HG02610 (cell line): ENCODE results near the gene CNIH2.
"Not testable (repeated sequence)": the region's sequence is repeated elsewhere in the genome, so short reads cannot be mapped to it uniquely, and the experiment has no call there.

Experiments used
- ATAC-seq: cut with Tn5 transposase; IDR thresholded peaks from one replicate; pipeline ENCODE4 v1.9.1; 2021; ENCODE audit warnings: mild to moderate bottlenecking, moderate library complexity; ENCODE audit not compliant: unreplicated experiment

CNIH2 gene

DNA sequence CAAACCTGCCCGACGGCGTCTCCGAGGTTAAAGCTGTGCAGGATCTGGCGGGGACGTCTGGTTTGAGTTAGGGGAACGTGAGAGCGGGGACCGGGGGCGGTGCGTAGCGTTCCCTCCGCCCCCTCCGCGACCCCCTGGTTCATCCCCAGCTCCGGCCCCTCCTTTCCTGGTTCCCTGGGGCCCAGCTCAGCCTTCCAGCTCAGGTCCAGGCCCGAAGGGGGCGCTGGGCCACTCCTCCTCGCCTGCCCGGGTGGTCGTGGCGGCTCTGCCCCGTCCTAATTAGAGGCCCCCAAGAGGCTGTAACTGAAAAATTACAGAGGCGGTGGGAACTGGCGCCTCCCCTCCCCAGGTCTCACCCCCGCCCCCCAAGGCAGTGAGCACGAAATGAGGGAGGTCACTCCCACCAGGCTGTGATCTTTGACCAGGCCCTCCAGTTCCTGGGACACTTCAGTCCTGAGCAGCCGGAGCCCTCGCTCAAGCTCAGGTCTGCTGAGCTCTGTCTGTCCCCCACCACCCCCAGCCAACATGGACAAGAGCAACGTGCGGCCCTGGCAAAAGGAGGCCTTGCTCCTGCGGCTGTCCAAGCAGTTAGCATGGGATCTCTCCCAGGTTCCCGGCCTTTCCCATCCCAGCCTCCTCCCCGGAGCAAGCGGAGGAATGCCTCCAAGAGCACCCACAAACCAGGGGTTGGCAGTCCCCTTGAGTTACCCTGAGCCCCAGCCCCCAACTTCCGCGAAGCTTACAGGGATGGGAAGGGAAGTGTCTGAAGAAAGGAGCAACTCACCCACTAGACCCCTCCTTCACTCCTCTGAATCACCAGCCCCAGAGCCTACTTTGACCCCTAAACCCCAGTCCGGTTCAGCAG, 35.6 kb downstream of the CNIH2 start:
- no peak for ATAC-seq

DNA sequence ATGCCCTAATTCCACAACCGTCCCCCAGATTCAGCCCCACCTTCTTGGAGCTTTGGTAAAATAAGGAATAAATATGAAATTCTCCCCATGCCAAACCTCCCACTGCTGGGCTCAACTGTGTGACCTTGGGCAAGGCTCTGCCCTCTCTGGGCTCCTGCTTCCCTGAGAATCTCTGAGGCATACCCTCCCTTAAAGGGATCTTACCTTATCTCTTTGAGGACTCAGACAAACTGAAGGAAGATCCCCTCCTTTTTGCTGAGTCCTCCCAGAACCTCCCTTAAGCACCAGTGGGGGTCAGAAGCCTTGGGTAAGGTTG, 36.2 kb downstream of the CNIH2 start:
- no peak for ATAC-seq

DNA sequence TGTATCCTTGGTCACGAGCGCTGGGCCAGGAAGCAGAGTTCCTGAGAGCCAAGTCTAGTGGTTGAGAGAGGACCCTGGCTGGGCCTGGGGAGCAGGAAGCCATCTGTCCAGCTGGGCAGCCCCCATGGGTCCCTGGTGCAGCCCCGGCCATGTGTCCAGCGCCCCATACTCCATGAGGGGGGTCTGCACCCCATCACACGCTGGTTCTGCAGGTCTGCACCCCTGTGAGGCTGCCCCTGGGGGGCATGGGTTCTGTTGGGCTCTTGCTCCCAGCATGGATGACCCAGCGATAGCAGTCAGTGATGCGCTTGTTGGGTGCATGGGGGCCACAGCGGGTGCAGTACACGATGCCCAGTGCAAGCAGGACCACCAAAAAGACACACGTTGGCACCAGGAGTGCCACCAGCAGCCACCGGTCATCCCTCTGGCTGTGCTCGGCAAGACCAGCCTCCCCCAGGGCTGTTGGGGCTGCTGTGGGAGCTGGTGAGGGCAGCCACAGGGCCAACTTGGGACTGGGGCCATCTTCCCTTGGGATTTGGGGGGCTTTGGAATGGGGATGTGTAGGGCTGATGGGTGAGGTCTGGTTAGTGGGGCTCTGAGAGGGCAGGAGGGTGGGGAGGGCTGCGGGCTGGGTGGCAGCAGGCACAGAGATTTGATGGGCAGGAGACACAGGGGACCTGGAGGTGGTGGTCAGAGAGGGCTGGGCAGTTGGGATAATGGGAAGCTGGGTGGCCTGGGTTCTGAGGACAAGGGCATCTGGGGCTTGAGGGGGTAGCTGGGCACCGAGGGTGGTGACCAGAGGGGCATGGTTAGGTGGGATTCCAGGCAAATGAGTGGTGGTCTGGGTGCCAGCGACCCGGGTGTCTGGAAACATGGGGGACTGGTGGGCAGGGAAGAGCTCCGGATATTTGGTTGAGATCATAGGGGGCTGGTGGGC, 36.9 kb downstream of the CNIH2 start:
- ATAC-seq = no peak

DNA sequence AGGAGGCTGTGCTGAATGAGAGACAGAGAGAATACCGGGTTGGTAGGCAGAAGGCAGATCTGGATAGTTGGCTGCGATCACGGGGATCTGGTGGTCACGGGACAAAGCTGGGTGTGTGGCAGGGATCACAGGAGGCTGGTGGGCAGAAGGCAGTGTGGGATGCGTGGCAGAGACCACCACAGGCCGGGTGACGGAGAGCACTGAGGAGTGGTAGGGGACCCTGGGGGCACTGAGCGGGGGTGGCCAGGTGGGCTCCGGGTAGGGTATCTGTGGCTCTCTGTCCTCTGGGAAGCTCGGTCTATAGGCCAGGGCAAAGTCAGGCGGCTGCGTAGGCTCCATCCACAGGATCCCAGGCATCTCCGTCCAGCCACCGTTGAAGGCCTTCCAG, 37.5 kb downstream of the CNIH2 start:
- ATAC-seq = no peak

DNA sequence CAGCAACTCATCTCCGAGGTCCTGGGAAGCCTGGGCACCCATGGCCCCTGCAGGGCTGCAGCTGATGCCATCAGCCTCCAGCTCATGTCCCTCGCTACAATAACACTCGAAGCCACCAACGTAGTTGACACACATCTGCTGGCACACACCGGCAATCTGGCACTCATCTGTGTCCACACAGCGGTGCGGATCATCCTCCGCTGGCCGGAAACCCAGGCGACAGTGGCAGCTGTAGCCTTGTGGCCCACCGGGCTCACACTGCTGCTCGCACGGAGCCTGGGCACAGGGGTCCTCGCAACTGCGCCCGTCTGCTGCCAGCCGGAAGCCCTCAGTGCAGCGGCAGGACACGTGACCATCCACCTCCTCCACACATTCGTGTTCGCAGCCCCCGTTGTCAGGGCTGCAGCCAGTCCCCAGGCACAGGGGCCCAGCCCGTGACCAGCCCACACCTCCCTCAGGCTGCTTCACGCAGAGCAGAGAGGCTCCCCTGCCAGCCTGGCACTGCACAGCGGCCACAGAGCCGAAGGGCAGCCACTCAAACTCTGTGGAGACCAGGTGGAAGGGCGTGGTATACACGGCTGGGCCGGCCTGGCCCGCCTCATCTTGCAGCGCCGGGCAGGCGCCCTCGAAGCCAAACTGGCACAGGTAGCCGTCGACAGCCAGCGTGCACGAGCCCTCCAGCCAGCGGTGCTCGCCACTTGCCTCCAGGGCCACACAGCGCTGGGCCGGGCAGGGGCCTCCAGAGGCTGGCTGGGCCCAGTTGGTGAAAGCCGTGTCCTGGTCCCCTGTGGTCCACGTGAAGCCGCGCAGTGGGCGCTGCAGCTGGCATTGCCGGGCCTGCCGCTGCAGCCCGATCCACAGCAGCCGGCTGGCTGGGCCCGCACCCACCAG, 38.2 kb downstream of the CNIH2 start:
- no peak for ATAC-seq

DNA sequence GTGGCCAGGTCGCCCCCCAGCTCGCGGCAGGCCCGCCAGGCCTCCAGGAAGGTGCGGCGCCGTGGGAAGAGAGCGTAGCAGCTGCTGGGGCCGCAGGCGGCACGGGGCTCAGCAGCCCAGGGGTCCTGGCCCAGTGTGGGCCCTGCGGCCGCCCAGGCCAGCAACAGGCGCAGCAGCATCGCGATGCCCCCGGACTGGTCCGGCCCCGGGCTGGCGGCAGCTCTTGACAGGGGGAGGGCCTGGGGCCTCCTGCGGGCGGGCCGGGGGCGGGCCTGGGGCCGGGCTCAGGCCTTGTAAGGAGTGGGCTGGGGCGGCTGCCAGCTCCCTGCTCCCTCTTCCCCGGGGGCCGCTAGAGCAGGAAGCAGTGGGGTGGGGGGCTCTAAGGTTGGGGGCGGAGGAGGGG, 38.9 kb downstream of the CNIH2 start, which contains the start of gene CD248:
CD248 (minus strand) TSS at position 196 of the 403 bp plus-strand sequence; CDS start at position 179, 17 bp downstream.
- no peak for ATAC-seq

DNA sequence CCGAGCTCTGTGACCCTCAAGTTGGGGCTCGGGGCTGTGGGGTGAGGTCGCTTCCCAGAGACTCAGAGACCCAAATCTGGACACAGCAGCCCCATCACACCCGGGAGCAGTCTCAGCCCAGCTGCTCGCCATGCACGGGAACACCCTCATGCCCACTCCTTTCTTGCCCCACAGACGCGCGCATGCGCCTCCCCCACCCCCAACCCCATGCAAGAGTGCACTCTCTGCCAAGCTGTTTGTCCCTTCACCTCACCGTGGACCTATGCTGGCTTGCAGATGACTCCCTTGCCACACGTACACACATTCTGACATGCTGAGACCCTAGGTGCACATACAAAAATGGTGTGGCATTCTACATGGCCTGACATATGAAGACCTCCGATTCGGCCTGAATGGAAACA, 39.3 kb downstream of the CNIH2 start:
- ATAC-seq = no peak

DNA sequence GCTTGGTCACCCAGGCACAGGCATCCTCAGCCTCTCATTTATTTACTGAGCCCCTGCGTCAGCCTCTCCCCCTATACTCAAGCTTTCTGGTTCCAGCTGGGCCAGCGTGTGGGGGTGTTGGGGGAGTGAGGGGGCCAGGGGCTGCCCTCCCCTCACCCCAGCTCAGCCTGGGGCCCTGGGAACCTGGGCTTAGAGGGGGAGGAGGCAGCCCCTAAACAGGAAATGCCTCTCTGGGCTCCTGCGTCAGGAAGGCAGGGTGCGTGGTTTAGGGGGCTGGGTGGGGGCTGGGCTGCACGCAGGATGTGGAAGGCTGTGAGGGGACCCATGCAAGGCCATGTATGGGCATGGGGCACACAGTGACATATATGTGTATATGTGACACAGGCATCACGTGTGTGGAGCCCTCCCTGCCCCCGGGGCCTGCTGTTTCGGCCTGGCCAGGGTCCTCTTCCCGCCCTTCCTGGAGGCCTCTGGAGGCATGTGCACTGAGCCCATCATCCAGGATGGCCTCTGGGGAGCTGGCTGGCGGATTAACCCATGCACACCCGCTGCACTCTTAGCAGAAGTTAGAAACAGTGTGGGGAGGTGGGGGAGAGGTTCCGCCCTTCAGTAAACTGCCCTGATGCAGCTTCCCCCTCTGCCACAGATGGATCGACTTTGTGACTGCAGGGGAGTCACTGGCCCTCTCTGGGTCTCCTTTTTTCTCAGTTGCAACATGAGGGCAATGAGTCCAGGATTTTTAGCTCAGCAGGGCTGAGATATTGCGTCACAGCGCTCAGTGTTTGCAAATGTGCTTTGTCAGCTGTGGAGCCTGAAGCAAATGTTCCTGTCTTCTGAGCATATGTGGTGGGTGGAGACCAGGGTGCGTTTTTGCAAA, 40.0 kb downstream of the CNIH2 start:
- ATAC-seq = no peak

DNA sequence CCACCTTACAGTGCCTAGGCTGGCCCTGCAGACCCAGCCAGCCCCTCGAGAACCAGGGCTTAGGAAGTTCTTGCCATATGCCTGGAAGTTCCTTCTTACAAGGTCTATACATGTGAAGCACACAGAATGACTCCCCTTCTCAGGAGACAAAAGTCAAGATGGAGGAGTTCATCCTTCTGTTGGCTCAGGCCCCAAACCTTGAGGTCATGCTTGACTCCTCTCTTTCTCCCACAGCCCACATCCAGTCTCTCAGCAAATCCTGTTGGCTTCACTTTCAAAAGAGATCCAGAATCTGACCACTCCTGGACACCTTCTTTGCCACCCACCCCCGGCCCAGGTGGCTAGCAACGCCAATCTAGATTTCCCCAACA, 40.6 kb downstream of the CNIH2 start:
- no peak for ATAC-seq

DNA sequence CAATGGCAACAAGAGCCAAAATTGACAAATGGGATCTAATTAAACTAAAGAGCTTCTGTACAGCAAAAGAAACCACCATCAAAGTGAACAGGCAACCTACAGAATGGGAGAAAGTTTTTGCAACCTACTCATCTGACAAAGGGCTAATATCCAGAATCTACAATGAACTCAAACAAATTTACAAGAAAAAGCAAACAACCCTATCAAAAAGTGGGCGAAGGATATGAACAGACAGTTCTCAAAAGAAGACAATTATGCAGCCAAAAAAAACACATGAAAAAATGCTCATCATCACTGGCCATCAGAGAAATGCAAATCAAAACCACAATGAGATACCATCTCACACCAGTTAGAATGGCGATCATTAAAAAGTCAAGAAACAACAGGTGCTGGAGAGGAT, 42.3 kb downstream of the CNIH2 start:
- not testable (repeated sequence) for ATAC-seq

DNA sequence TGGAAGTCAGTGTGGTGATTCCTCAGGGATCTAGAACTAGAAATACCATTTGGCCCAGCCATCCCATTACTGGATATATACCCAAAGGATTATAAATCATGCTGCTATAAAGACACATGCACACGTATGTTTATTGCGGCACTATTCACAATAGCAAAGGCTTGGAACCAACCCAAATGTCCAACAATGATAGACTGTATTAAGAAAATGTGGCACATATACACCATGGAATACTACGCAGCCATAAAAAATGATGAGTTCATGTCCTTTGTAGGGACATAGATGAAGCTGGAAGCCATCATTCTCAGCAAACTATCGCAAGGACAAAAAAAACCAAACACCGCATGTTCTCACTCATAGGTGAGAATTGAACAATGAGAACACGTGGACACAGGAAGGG, 42.8 kb downstream of the CNIH2 start:
- not testable (repeated sequence) for ATAC-seq

DNA sequence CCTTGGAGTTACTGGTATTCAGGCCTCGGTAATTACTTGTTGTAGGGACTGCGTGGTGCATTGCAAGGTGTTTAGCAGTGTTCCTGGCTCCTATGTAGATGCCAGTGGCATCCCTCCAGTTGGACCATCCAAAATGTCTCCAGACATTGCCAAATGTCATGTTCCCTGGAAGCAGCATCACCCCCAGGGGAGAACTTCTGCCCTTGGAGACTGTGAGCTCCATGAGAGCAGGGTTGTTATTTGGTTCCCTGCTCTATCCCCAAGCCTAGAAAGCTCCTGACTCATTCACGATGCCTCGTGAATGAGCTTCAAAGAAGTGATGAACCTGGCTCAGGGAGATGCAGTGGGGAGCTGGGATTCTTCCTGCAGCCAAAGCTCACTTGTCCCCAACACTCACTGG, 43.6 kb downstream of the CNIH2 start:
- no peak for ATAC-seq

DNA sequence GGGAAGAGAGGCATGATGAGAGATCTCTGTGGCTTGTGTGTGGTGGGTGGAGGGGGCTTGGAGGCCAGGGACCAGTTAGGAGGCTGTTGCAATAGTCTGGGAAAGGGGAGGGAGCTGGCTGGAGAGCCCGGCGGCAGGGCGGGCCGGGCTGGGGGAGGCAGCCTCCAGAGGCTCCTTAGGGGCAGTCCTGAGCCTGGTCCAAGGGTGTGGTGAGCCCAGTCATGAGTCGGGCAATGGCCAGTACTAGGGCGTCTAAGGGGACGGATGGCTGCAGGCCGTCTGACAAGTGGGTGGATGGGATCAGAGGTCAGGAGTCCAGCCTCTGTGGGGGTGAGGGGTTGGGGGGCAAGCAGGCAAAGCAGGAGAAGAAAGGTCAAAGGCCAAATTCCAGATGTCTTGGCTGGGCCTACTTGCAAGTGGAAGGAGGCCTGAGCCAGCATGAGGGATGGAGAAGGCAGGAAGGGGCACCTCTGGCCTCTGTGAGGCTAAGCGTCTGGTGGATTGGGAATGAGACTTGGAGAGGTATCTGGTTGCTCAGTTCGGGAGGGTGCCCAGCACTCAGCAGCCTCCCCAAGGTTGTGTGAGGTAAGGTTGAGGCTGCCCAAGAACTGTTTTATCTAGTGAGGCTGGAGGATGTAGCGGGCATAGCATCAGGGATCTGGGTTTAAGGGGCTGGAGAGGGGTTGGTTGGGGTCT, 44.9 kb downstream of the CNIH2 start:
- no peak for ATAC-seq

DNA sequence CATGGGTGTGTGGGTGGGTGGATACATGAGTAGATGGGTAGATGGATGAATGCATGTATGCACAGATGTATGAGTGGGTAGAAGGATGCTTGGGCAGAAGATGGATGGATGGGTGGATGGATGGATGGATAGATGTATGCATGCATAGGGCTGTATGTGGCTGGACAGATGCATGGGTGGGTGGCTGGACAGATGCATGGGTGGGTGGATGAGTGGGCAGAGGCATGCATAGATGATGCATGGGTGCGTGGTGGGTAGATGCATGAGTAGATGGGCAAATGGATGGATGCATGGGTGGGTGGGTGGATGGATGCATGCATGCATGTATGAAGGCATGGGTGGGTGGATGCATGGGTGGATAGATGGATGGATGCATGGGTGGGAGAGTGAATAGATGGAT, 45.7 kb downstream of the CNIH2 start:
- ATAC-seq = no peak

DNA sequence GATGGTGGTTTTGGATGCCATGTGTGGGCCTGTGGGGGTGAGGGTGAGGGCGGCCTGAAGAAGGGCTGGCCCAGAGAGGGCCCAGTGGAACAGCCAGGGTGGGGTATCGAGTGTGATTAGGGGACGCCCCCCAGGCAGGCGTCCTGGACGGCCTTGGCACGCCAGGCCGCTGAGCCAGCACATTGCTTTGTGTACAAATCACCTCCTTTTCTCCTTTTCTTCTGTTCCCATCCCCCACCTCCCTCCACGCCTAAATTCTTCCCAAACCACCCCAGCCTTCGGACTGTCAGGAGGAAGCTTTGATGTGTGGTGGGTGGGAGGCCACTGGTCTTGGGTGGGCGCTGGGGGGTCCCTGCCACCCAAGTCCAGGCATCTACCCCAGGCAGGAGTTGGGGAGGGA, 46.7 kb downstream of the CNIH2 start:
- ATAC-seq = no peak

DNA sequence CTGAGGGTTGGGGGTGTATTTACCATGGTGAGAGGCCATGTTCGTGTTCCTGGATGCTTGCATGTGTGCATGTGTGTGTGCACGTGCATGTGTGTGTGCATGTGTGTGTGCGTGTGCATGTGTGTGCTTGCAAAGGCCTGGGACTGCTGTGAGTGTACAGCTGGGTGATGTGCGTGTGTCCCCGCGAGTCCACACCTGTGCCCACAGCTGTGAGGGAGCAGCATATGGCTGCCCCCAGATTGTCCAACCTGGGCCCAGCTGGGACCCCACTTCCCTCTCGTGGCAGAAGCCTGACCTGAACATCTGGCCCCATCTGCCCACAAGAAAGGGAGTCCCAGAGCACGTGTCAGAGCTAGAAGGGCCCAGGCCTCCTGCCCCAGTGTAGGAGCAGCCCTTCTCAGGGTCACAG, 47.3 kb downstream of the CNIH2 start:
- ATAC-seq = no peak

DNA sequence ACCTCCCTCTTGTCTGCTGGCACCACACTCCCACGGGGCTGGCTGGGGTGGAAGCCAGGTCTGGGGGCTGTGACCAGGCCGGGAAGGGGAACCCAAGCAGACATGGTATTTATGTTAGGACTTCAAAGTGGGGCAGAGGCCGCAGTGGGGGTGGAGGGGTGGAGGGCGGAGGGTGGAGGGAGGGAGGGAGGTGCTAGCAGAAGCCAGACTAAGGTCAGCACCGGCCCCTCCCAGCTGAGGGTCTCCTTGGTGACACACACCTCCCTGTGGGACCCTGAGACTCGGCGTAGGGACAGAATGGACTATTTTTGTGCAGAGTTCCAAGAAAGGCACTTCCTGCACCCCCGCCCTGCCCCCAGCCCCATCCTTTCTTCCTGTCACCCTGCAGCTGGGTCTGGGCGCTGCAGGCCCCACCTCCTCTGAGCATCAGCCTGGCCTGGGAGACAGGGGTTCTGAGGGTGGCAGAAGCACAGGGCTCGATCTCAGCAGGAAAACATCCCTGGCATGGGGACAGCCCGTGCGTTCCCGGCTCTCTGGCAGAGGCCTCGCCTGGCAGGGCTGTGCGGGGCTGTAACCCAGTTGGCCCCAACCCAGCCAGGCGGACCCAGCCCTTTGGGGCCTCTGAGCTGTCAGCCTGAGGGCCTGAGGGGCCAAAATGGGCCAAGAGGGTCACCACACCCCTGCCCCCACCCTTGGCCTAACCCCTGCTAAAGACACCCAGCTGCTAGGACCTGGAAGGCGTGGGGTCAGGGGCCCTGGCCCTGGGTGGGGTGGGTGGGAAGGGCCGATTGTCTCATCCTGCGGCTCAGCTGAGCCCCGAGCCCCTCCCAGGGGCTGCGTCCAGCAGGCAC, 48.5 kb downstream of the CNIH2 start:
- no peak for ATAC-seq

DNA sequence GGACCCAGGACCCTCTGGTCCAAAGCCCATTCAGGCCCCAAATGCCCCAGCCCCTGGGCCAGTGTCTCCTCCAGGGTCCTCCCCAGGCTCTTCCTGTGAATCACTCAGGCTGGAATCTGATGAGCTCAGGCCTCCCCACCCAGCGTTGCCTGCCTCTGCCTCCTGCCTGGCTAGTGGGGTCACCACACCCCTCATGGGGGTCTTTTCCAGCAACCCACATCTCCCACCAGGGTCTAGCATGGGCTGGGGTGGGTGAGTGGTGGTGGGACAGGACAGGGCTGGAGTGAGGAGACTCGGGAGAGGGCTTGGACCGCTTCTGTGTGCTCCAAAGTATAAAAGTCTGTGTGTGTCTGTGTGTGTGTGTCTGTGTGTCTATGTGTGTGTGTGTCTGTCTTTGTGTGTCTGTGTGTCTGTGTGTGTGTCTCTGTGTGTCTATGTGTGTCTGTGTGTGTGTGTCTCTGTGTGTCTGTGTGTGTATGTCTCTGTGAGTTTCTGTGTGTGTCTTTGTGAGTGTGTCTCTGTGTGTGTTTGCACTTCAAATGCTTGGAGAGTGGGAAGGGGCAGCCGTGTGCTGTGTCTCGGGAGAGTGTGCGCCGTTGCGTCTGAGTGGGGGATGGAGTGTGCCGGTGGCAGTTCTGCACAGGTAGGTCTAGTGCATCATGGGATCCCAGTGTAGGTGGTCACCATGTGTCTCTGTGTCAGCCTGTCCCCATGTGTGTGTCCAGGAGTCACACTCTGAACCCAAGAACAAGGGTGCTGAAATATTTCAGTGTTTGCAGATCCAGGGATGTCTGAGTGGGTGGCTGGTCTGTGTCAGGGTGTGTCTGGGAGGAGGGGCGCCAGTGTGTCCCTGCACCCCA, 49.4 kb downstream of the CNIH2 start:
- ATAC-seq = no peak
